GM21528 (cell line): Measurements from ENCODE around the gene TMEM255B.
"Not testable (repeated sequence)": the region's sequence is repeated elsewhere in the genome, so short reads cannot be mapped to it uniquely, and the experiment has no call there.

Experiments
- ATAC-seq: cut with Tn5 transposase; IDR thresholded peaks from one replicate; pipeline ENCODE4 v1.9.1; 2021; ENCODE audit warnings: mild to moderate bottlenecking, moderate library complexity; ENCODE audit not compliant: unreplicated experiment, low FRiP score

Gene TMEM255B

DNA sequence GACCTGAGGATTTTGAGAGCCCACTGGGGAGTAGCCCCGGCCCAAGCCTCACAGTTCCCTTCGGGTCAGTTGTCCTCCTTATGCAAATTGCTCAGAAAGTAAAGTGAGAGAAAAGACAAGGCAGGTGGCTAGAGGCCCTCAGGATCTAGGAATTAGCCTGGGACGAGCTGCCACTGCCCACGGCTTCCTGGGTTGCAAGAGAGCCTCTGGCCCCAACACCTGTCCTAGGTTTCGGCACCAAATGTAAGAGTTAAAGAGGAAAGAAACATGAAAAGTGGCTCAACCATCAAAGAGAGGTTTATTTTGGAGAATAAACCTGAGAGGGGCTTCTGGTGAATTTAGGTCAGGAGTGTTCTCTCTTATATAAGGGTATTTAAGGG, 25.6 kb downstream of the TMEM255B start:
- ATAC-seq: no peak

- ATAC-seq: no peak
Measured at GRCh38 chr13:113785051-113786010, 26.3 kb downstream of the TMEM255B start.

DNA sequence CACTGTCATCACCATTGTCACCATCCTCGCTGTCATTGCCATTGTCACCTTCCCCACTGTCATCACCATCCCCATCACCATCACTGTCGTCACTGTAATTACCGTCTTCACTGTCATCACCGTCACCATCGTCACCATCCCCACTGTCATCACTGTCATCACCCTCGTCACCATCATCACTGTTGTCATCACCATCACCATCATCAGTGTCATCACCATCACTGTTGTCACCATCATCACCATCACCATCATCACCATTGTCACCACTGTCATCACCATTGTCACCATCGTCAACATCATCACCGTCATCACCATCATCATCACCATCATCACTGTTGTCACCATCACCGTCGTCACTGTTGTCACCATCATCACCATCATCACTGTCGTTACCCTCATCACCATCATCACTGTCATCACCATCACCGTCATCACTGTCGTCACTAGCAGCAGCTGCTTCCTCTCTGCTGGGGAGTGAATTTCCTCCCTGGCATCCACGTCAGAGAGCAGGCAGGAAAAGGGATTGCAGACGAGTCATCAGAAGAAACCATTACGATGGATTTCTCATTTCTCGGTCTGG, 27.3 kb downstream of the TMEM255B start:
- ATAC-seq: no peak

- no peak for ATAC-seq
Measured at GRCh38 chr13:113787694-113788093, 28.7 kb downstream of the TMEM255B start.

- ATAC-seq: no peak
Measured at GRCh38 chr13:113788413-113789135, 29.5 kb downstream of the TMEM255B start.

- no peak for ATAC-seq
Measured at GRCh38 chr13:113789167-113789566, 30.1 kb downstream of the TMEM255B start.

GRCh38 chr13:113789931-113790330, 30.9 kb downstream of the TMEM255B start:
- ATAC-seq: not testable (repeated sequence)

- ATAC-seq: no peak
Measured at GRCh38 chr13:113791226-113791625, 32.2 kb downstream of the TMEM255B start.

DNA sequence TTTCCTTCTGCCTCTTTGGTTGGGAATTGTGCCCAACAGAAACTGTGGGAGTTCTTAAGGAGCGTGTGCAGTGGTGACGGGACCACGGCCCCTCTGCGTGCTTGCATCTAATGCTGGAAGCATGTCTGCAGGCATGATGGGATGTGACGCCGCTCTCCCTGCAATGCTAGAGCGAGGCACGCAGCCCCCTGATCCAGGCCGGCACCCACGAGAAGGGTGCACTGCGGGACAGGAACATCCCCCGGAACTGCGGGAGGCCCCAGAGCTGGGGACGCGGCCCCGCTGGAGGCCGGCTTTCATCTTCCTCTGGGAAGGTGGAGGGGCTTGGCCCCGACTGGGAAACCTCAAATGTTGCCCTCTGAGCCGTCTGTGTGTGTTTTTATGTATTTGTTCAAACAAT, 32.7 kb downstream of the TMEM255B start:
- no peak for ATAC-seq

- ATAC-seq: no peak
Measured at GRCh38 chr13:113792236-113792770, 33.3 kb downstream of the TMEM255B start.

GRCh38 chr13:113792886-113793717, 34.1 kb downstream of the TMEM255B start:
- ATAC-seq: no peak

DNA sequence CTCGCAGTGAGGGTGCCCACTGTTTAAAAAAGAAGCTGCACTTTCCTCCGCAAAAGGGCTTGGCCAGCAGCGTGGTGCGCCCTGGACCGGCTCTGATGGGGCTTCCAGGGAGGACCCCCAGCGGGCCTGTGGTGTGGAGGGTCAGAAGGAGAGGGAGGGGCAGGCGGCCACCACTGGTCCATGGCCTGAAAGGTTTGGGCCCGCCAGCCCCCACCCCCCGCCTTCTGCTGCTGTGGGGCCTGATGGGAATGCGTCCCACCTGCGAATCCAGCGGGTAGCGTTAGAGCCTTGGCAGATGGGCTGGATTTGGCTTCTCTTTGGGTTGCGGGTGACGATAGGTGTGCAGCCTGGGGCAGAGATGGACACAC, 34.7 kb downstream of the TMEM255B start:
- no peak for ATAC-seq

DNA sequence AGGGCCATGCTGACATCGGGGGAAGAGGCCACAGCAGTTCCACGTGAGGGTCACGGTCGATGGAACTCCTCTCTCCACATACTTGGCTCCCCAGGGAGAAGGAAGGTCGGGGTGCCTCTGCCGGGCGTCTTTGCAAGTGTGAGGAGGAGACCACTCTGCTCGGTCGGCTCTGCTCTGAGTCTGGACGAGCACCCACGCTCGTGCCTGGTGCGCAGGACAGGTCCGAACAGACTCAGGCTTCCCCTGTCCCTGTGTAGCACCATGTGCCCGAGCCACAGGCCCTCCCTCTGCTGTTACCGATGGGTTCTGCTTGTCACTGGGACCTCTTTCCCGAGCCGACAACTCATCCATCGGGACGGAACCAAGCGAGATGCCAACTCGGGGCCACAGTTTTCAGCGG, 35.1 kb downstream of the TMEM255B start:
- no peak for ATAC-seq

- no peak for ATAC-seq
Measured at GRCh38 chr13:113794764-113795173, 35.7 kb downstream of the TMEM255B start.

DNA sequence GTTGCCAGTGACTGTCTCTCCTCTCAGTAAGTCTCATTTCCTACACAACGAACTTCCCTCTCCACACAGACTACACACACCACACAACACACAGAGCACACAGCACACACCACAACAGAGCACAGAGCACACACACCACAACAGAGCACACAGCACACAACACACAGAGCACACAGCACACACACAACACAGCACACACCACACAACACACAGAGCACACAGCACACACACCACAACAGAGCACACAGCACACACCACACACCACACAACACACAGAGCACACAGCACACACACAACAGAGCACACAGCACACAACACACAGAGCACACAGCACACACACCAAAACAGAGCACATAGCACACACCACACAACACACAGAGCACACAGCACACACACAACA, 36.3 kb downstream of the TMEM255B start:
- ATAC-seq: not testable (repeated sequence)

DNA sequence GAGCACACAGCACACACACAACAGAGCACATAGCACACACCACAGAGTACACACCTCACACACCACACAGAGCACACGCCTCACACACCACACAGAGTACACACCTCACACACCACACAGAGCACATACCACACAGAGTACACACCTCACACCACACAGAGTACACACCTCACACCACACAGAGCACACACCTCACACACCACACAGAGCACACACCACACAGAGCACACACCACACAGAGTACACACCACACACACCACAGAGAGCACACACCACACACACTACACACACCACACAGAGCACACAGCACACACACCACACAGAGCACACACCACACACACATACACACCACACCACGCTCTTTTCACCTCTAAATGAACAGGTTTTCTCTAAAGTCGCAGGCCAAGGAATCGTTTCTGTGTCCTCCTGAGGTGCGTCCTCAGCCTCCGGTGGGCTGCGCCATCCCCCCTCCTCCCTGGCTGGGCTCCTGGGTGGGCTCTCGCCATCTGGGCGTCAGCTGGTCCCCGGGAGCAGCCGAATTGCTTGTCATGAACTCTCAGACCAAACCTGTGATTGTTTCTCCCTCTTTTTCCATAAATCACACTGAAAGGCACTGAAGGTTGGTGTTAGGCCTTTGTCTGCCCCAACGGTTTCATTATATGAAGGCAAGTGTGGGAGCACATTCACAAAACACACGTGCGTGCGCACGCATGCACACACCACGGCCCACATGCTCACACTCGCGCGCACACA, 37.4 kb downstream of the TMEM255B start:
- no peak for ATAC-seq

GRCh38 chr13:113796964-113797676, 38.1 kb downstream of the TMEM255B start:
- no peak for ATAC-seq

- no peak for ATAC-seq
Measured at GRCh38 chr13:113798200-113798811, 39.3 kb downstream of the TMEM255B start.

DNA sequence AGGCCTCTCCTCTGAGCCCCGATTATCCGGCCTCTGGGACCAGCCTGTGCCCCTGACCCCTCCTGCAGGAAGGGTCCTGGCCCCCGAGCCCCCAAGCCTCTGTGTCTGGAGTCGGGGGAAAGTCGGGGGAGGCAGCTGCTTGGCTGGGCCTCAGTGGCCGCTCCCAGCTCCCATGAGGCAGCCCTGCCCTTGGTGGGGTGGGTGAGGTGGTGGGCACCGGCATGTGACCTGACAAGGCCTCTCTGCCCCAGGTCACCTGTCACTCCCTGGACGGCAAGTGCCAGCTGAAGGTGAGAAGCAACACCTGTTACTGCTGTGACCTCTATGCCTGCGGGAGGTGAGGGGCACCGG, 41.5 kb downstream of the TMEM255B start:
- no peak for ATAC-seq
